Gastrocnemius medialis (tissue), 4 donors: ENCODE measurements around the gene WIPF3. TPM values are rescaled to one million over a fixed set of nuclear protein-coding genes. Genes with fewer than 3 reads are reported as not detected.

Source experiments
- ATAC-seq, 2 donors: fragments of 150-250 bp; one replicate each; pipeline ENCODE4 v1.9.1; 2016
- DNase-seq, 2 donors: peaks; one replicate each; pipeline ENCODE4 v3.0.0-alpha.2; 2019
- H3K27ac ChIP-seq, 4 donors: fragments of 200-600 bp; sonication (generic); 1 replicate in 1 of 4; 2 replicates in 3 of 4; pipeline ENCODE4 v1.5.1; 2016 to 2018; ENCODE audit warnings: mild to moderate bottlenecking in 2 of 4, moderate library complexity in 1 of 4
- H3K27me3 ChIP-seq, 3 donors: fragments of 200-600 bp; sonication (generic) in 2 of 3; 1 replicate in 1 of 3; 2 replicates in 2 of 3; pipeline versions ENCODE4 v1.5.1 to v1.6.0; 2016 to 2019; ENCODE audit warnings: mild to moderate bottlenecking in 1 of 3, moderate library complexity in 1 of 3
- H3K36me3 ChIP-seq, 2 donors: fragments of 200-600 bp; sonication (generic) in 1 of 2; one replicate each; pipeline ENCODE4 v1.5.1; 2017 to 2018
- H3K4me1 ChIP-seq, 2 donors: fragments of 200-600 bp; sonication (generic) in 1 of 2; one replicate each; pipeline ENCODE4 v1.5.1; 2016 to 2017; ENCODE audit warnings: mild to moderate bottlenecking in 2 of 2
- H3K4me3 ChIP-seq, 4 donors: fragments of 200-600 bp; sonication (generic) in 3 of 4; 1 replicate in 1 of 4; 2 replicates in 3 of 4; pipeline ENCODE4 v1.5.1; 2016 to 2019; ENCODE audit warnings: mild to moderate bottlenecking in 2 of 4
- H3K9me3 ChIP-seq, 3 donors: fragments of 200-600 bp; sonication (generic) in 2 of 3; 1 replicate in 1 of 3; 2 replicates in 2 of 3; pipeline ENCODE4 v1.5.1; 2016 to 2019
- CTCF ChIP-seq, 5 experiments: fragments of 450-650 bp in 3 of 5; fragments of 200-600 bp in 2 of 5; sonication (generic) in 2 of 5; IDR thresholded peaks in 4 of 5; conservative IDR thresholded peaks in 1 of 5; 1 replicate in 4 of 5; 2 replicates in 1 of 5; pipeline ENCODE4 v1.5.1; 2016 to 2019; ENCODE audit warnings: antibody characterized with exemption in 5 of 5, mild to moderate bottlenecking in 3 of 5, moderate library complexity in 3 of 5
- POLR2A ChIP-seq, 2 donors: fragments of 450-650 bp; IDR thresholded peaks; one replicate each; pipeline ENCODE4 v1.6.1; 2017; ENCODE audit warnings: antibody characterized with exemption in 2 of 2, mild to moderate bottlenecking in 2 of 2, moderate library complexity in 2 of 2
- in situ Hi-C, 4 donors: fragments of 200-750 bp; cut with MboI; loops; one replicate each; pipeline versions ENCODE4 v1.15.0 to v1.8.0; 2017; ENCODE audit warnings: low sequenced_read_pairs in 4 of 4
- intact Hi-C: fragments of 100-400 bp; cut with DNase I; formaldehyde crosslinking; loops from one replicate; pipeline ENCODE4 v1.15.1; 2023; ENCODE audit warnings: low total_unique reads
- total RNA-seq, 4 donors: library from RNA; depleted of rRNA; stranded (reverse); fragments of >200 nt; gene quantifications; one replicate each; pipeline versions ENCODE4 v1.1.0 to v1.2.3, GENCODE V29; 2016

The WIPF3 gene
- total RNA-seq, 4 donors from 2014 or later, result 4.2 to 9.9 (median 8.3) TPM

- Histone ChIP-seq H3K4me1 (peaks cover 35 to 52% of the 10 kb centered on the region in 2 donors), H3K4me3 (no peak overlapping the region), H3K27me3 (no peaks in the 10 kb centered on the region), H3K9me3 (no peaks in the 10 kb centered on the region), H3K36me3 (no peaks in the 10 kb centered on the region), H3K27ac (peak overlapping the region; percentile 82 to 96 (median 92))
- peak in 1 of 2 donors; percentile 10 for ATAC-seq
- peak in 1 of 2 donors; percentile 52 for DNase-seq
- in situ Hi-C loops (no loop called here), intact Hi-C loops (loop anchor here (10.0 kb wide), 1 partner anchor 1747 kb away; no protein-coding TSS in a partner anchor)
- TF ChIP-seq CTCF (IDR thresholded peaks at IDR 0.05 in 4 of 5, conservative IDR thresholded peaks at IDR 0.05 in 1 of 5) (no peak), POLR2A (IDR thresholded peaks at IDR 0.05) (no peak)
Observed at GRCh38 chr7:29851487-29851886, 45.2 kb downstream of the WIPF3 start.

- Histone ChIP-seq H3K36me3 (no peaks in the 10 kb centered on the region), H3K4me3 (no peak overlapping the region), H3K9me3 (no peaks in the 10 kb centered on the region), H3K27ac (peak overlapping the region; percentile 82 to 96 (median 92)), H3K4me1 (peaks cover 39 to 56% of the 10 kb centered on the region in 2 donors), H3K27me3 (no peaks in the 10 kb centered on the region)
- in situ Hi-C loops (no loop called here), intact Hi-C loops (loop anchor here (2.0 to 10.0 kb wide), 2 partner anchors 44 to 1748 kb away; no protein-coding TSS in a partner anchor)
- peak in 1 of 2 donors; percentile 32 for DNase-seq
- peak; percentile 47 to 61 for ATAC-seq
- no peak for TF ChIP-seq POLR2A (IDR thresholded peaks at IDR 0.05)
Observed at GRCh38 chr7:29852457-29852856, 46.1 kb downstream of the WIPF3 start.

- peak; percentile 93 to 95 for DNase-seq
- ATAC-seq, result peak; percentile 81 to 91
- peaks cover 43 to 62% of the 10 kb centered on the region in 2 donors for H3K4me1 ChIP-seq
- no peak for TF ChIP-seq CTCF (IDR thresholded peaks at IDR 0.05 in 4 of 5, conservative IDR thresholded peaks at IDR 0.05 in 1 of 5)
- peak in 1 of 2 donors; percentile 66 for TF ChIP-seq POLR2A (IDR thresholded peaks at IDR 0.05)
- peak overlapping the region; percentile 82 to 96 (median 92) for H3K27ac ChIP-seq
- H3K9me3 ChIP-seq, result no peaks in the 10 kb centered on the region
- intact Hi-C loops, result loop anchor here (2.0 to 10.0 kb wide), 2 partner anchors 44 to 1748 kb away; no protein-coding TSS in a partner anchor
- in situ Hi-C loops, result no loop called here
- no peaks in the 10 kb centered on the region for H3K27me3 ChIP-seq
- H3K4me3 ChIP-seq, result no peak overlapping the region
- H3K36me3 ChIP-seq, result no peaks in the 10 kb centered on the region
Observed at GRCh38 chr7:29853072-29853471, 46.8 kb downstream of the WIPF3 start.

GRCh38 chr7:29853789-29854188 is 47.5 kb downstream of the WIPF3 start:
- peak overlapping the region; percentile 82 to 96 (median 92) for H3K27ac ChIP-seq
- TF ChIP-seq CTCF (IDR thresholded peaks at IDR 0.05 in 4 of 5, conservative IDR thresholded peaks at IDR 0.05 in 1 of 5) (no peak), POLR2A (IDR thresholded peaks at IDR 0.05) (no peak)
- no peak overlapping the region for H3K4me3 ChIP-seq
- H3K36me3 ChIP-seq, result no peaks in the 10 kb centered on the region
- no peaks in the 10 kb centered on the region for H3K27me3 ChIP-seq
- ATAC-seq, result peak in 1 of 2 donors; percentile 14
- H3K9me3 ChIP-seq, result no peaks in the 10 kb centered on the region
- peaks cover 48 to 67% of the 10 kb centered on the region in 2 donors for H3K4me1 ChIP-seq
- in situ Hi-C loops, result no loop called here
- DNase-seq, result no peak
- intact Hi-C loops, result loop anchor here (2.0 to 10.0 kb wide), 2 partner anchors 45 to 1749 kb away; no protein-coding TSS in a partner anchor

- intact Hi-C loops (loop anchor here (10.0 kb wide), 1 partner anchor 1750 kb away; no protein-coding TSS in a partner anchor), in situ Hi-C loops (no loop called here)
- peak overlapping the region; percentile 82 to 96 (median 92) for H3K27ac ChIP-seq
- peak in 2 of 5 experiments; percentile 19 to 32 for TF ChIP-seq CTCF (IDR thresholded peaks at IDR 0.05 in 4 of 5, conservative IDR thresholded peaks at IDR 0.05 in 1 of 5)
- TF ChIP-seq POLR2A (IDR thresholded peaks at IDR 0.05), result no peak
- peaks cover 54 to 73% of the 10 kb centered on the region in 2 donors for H3K4me1 ChIP-seq
- DNase-seq (peak in 1 of 2 donors; percentile 27), ATAC-seq (no peak)
- no peaks in the 10 kb centered on the region for H3K36me3 ChIP-seq
- no peaks in the 10 kb centered on the region for H3K27me3 ChIP-seq
- no peaks in the 10 kb centered on the region for H3K9me3 ChIP-seq
- H3K4me3 ChIP-seq, result no peak overlapping the region
Observed at GRCh38 chr7:29854257-29854938, 48.1 kb downstream of the WIPF3 start.
